ENCODE results near the gene DCLK1.

GRCh38 chr13:36090592-36090991, 40.6 kb downstream of the DCLK1 start:
- TF ChIP-seq POLR2A (IDR thresholded peaks at IDR 0.05; ENCODE audit: low read length): no peak
- no peak for TF ChIP-seq GATA1 (IDR thresholded peaks at IDR 0.05; ENCODE audit: low read depth, low read length)

All from erythroblast (primary cell).